CD14-positive monocyte (primary cell): ENCODE data around the gene SLF2. TPM values are rescaled to one million over a fixed set of nuclear protein-coding genes. Genes with fewer than 3 reads are reported as not detected.

Experiments
- DNase-seq, 3 donors: peaks; one replicate each; pipeline ENCODE4 v3.0.0-alpha.2; 2011 to 2022
- H2AFZ ChIP-seq: 2 replicates; pipeline ENCODE4 v1.6.0; 2012; ENCODE audit warnings: mild to moderate bottlenecking, low read depth, low read length, inconsistent platforms; ENCODE audit not compliant: insufficient read depth, poor library complexity, severe bottlenecking
- H3K27ac ChIP-seq, 2 donors: 1 replicate in 1 of 2; 2 replicates in 1 of 2; pipeline ENCODE4 v1.5.1; 2012 to 2013; ENCODE audit warnings: low read length in 2 of 2, control low read depth in 1 of 2, inconsistent platforms in 1 of 2, low read depth in 1 of 2, mild to moderate bottlenecking in 1 of 2
- H3K27me3 ChIP-seq, 2 donors: one replicate each; pipeline versions ENCODE4 v1.6.0 to v1.6.1; 2011 to 2013; ENCODE audit warnings: low read length in 2 of 2; ENCODE audit not compliant: control insufficient read depth in 2 of 2, insufficient read depth in 2 of 2
- H3K36me3 ChIP-seq, 2 donors: replicated peaks in 1 of 2; 1 replicate in 1 of 2; 2 replicates in 1 of 2; pipeline versions ENCODE4 v1.5.1 to v1.6.1; 2012 to 2013; ENCODE audit warnings: low read length in 2 of 2, control low read depth in 1 of 2, inconsistent platforms in 1 of 2, mild to moderate bottlenecking in 1 of 2; ENCODE audit not compliant: insufficient read depth in 2 of 2, control insufficient read depth in 1 of 2
- H3K4me1 ChIP-seq, 2 donors: 1 replicate in 1 of 2; 2 replicates in 1 of 2; pipeline versions ENCODE4 v1.5.1 to v1.6.1; 2012 to 2013; ENCODE audit warnings: low read length in 2 of 2, control low read depth in 1 of 2, inconsistent platforms in 1 of 2, mild to moderate bottlenecking in 1 of 2, moderate library complexity in 1 of 2; ENCODE audit not compliant: insufficient read depth in 2 of 2, control insufficient read depth in 1 of 2
- H3K4me2 ChIP-seq: replicated peaks from 2 replicates; pipeline ENCODE3; 2012; ENCODE audit warnings: low read length, moderate library complexity, mild to moderate bottlenecking; ENCODE audit not compliant: poor library complexity, severe bottlenecking; ENCODE audit errors: extremely low read depth
- H3K4me3 ChIP-seq, 3 experiments: fragments of 200-600 bp in 1 of 3; sonication (generic) in 1 of 3; replicated peaks in 1 of 3; 1 replicate in 2 of 3; 2 replicates in 1 of 3; pipeline ENCODE4 v1.5.1; 2011 to 2013; ENCODE audit warnings: low read length in 3 of 3, mild to moderate bottlenecking in 3 of 3, control low read depth in 2 of 3, low read depth in 2 of 3, inconsistent platforms in 1 of 3, moderate library complexity in 1 of 3
- H3K79me2 ChIP-seq: 2 replicates; pipeline ENCODE4 v1.6.0; 2012; ENCODE audit warnings: mild to moderate bottlenecking, control low read depth, inconsistent platforms, low read length, moderate library complexity; ENCODE audit not compliant: insufficient read depth
- H3K9ac ChIP-seq: 2 replicates; pipeline ENCODE4 v1.6.0; 2017; ENCODE audit warnings: low read length, mild to moderate bottlenecking; ENCODE audit not compliant: insufficient read depth, poor library complexity, severe bottlenecking
- H3K9me3 ChIP-seq, 2 donors: replicated peaks in 1 of 2; 1 replicate in 1 of 2; 2 replicates in 1 of 2; pipeline versions ENCODE4 v1.5.1 to v1.6.1; 2012 to 2013; ENCODE audit warnings: low read length in 2 of 2, control low read depth in 1 of 2; ENCODE audit not compliant: control insufficient read depth in 1 of 2, insufficient read depth in 1 of 2
- H4K20me1 ChIP-seq: 2 replicates; pipeline ENCODE4 v1.6.0; 2012; ENCODE audit warnings: mild to moderate bottlenecking, low read length, control low read depth, moderate library complexity; ENCODE audit not compliant: insufficient read depth
- H3K27ac Mint-ChIP-seq, 7 donors: one replicate each; pipeline ENCODE4 v1.8.0; 2020; ENCODE audit warnings: mild to moderate bottlenecking in 7 of 7, mixed read lengths in 7 of 7, moderate library complexity in 6 of 7, inconsistent platforms in 2 of 7
- H3K27me3 Mint-ChIP-seq, 3 donors: one replicate each; pipeline ENCODE4 v1.8.0; 2021 to 2022; ENCODE audit warnings: low read depth in 3 of 3, mild to moderate bottlenecking in 3 of 3, mixed read lengths in 3 of 3, moderate library complexity in 3 of 3, inconsistent platforms in 1 of 3
- H3K36me3 Mint-ChIP-seq, 2 donors: one replicate each; pipeline ENCODE4 v1.8.0; 2020; ENCODE audit warnings: mixed read lengths in 2 of 2, inconsistent platforms in 1 of 2, mild to moderate bottlenecking in 1 of 2
- H3K4me1 Mint-ChIP-seq: one replicate; pipeline ENCODE4 v1.8.0; 2020; ENCODE audit warnings: mild to moderate bottlenecking, mixed read lengths
- H3K4me3 Mint-ChIP-seq, 2 donors: one replicate each; pipeline ENCODE4 v1.8.0; 2020; ENCODE audit warnings: mild to moderate bottlenecking in 2 of 2, mixed read lengths in 2 of 2, moderate library complexity in 1 of 2
- H3K9me3 Mint-ChIP-seq, 7 donors: one replicate each; pipeline ENCODE4 v1.8.0; 2020 to 2022; ENCODE audit warnings: mixed read lengths in 7 of 7, mild to moderate bottlenecking in 6 of 7, moderate library complexity in 6 of 7, inconsistent platforms in 2 of 7
- CTCF ChIP-seq: fragments of 200-600 bp; IDR thresholded peaks from one replicate; pipeline ENCODE4 v1.8.0; 2022; ENCODE audit warnings: antibody characterized with exemption, mild to moderate bottlenecking
- WGBS: methylation state at CpG from one replicate; pipeline ENCODE4 v1.1.5; 2013; ENCODE audit warnings: missing lambda C conversion rate; ENCODE audit not compliant: insufficient coverage; 5-methylcytosine and 5-hydroxymethylcytosine counted together
- intact Hi-C, 2 donors: fragments of 100-400 bp; cut with micrococcal nuclease; formaldehyde crosslinking; loops; one replicate each; pipeline versions ENCODE4 v1.15.0 to v1.15.1; 2023
- polyA plus RNA-seq, 3 donors: library from polyadenylated mRNA; depleted of rRNA in 1 of 3; unstranded in 2 of 3; stranded (reverse) in 1 of 3; fragments of 300-500 nt in 2 of 3; fragments of >200 nt in 1 of 3; fragmentation: Illumina TruSeq in 2 of 3; gene quantifications; 1 replicate in 2 of 3; 2 replicates in 1 of 3; pipeline ENCODE4 v1.2.3, GENCODE V29; 2012 to 2021

Gene SLF2
- polyA plus RNA-seq, 3 donors: 5.8 to 11.3 (median 6.4) TPM

GRCh38 chr10:100979791-100980272 lies 67.1 kb downstream of the SLF2 start:
- Mint-ChIP-seq H3K27ac (peak overlapping the region in 1 of 7 donors; percentile 69), H3K4me3 (no peak overlapping the region), H3K4me1 (no peaks in the 10 kb centered on the region), H3K36me3 (peaks cover 36 to 39% of the 10 kb centered on the region in 2 donors), H3K9me3 (peaks cover 0 to 1% (median 0%) of the 10 kb centered on the region in 7 donors), H3K27me3 (peaks cover 0 to 2% (median 0%) of the 10 kb centered on the region in 3 donors)
- no peaks in the 10 kb centered on the region for H3K27me3 ChIP-seq
- no peak overlapping the region for H2AFZ ChIP-seq
- no peaks in the 10 kb centered on the region for H3K79me2 ChIP-seq
- H3K4me1 ChIP-seq: no peaks in the 10 kb centered on the region
- no peak for TF ChIP-seq CTCF
- no peaks in the 10 kb centered on the region for H3K9me3 ChIP-seq
- 97% methylated on average over 16 of the region's 16 CpGs for WGBS
- H3K9ac ChIP-seq: no peak overlapping the region
- H3K4me2 ChIP-seq: no peak overlapping the region
- H3K4me3 ChIP-seq: no peak overlapping the region
- H4K20me1 ChIP-seq: no peaks in the 10 kb centered on the region
- H3K27ac ChIP-seq: no peak overlapping the region
- no peak for DNase-seq
- intact Hi-C loops: loop anchor here in 1 of 2 donors (10.0 kb wide), 1 partner anchor 65 kb away; the partner anchor contains the start of gene SLF2
- H3K36me3 ChIP-seq: peaks cover 11 to 41% of the 10 kb centered on the region in 2 donors

- Mint-ChIP-seq H3K9me3 (peaks cover 0 to 1% (median 0%) of the 10 kb centered on the region in 7 donors), H3K4me3 (no peak overlapping the region), H3K27me3 (peaks cover 0 to 2% (median 0%) of the 10 kb centered on the region in 3 donors), H3K36me3 (peaks cover 36 to 39% of the 10 kb centered on the region in 2 donors), H3K4me1 (no peaks in the 10 kb centered on the region), H3K27ac (no peak overlapping the region)
- Histone ChIP-seq H3K9ac (no peak overlapping the region), H2AFZ (no peak overlapping the region), H3K4me3 (no peak overlapping the region), H3K79me2 (no peaks in the 10 kb centered on the region), H3K4me2 (no peak overlapping the region), H4K20me1 (no peaks in the 10 kb centered on the region), H3K36me3 (peaks cover 11 to 46% of the 10 kb centered on the region in 2 donors), H3K27ac (no peak overlapping the region), H3K4me1 (no peaks in the 10 kb centered on the region), H3K9me3 (no peaks in the 10 kb centered on the region), H3K27me3 (no peaks in the 10 kb centered on the region)
- DNase-seq: no peak
- WGBS: 100% methylated on average over 2 of the region's 2 CpGs
- TF ChIP-seq CTCF: no peak
- intact Hi-C loops: loop anchor here in 1 of 2 donors (10.0 kb wide), 1 partner anchor 66 kb away; the partner anchor contains the start of gene SLF2
Observed at GRCh38 chr10:100980311-100980710, 67.5 kb downstream of the SLF2 start.
